Naive thymus-derived CD8-positive, alpha-beta T cell (primary cell): ENCODE measurements around the gene CAPN11. TPM values are rescaled to one million over a fixed set of nuclear protein-coding genes. Genes with fewer than 3 reads are reported as not detected.

Source experiments
- ATAC-seq, 2 donors: fragments of 150-1000 bp; cut with Tn5 transposase in 1 of 2; sonication (Bioruptor Pico), chemical (Tn5 transposase) in 1 of 2; 1 replicate in 1 of 2; 2 replicates in 1 of 2; pipeline ENCODE4 v1.10.0; 2021; ENCODE audit warnings: mild to moderate bottlenecking in 2 of 2, moderate library complexity in 2 of 2
- POLR2A ChIA-PET: fragments of 350-600 bp; sonication (Branson Sonifier 250); formaldehyde crosslinking; loops from one replicate; lab custom pipeline; 2021; ENCODE audit warnings: antibody characterized with exemption; lab: Charles Lee
- DNase-seq, 10 donors: peaks; one replicate each; pipeline versions ENCODE4 v3.0.0 to v3.0.0-alpha.2; 2020 to 2022
- H3K27ac Mint-ChIP-seq, 10 donors: one replicate each; pipeline ENCODE4 v1.8.0; 2020 to 2022; ENCODE audit warnings: mild to moderate bottlenecking in 10 of 10, mixed read lengths in 10 of 10, moderate library complexity in 4 of 10, inconsistent platforms in 1 of 10
- H3K27me3 Mint-ChIP-seq, 5 donors: one replicate each; pipeline ENCODE4 v1.8.0; 2021 to 2022; ENCODE audit warnings: mixed read lengths in 5 of 5
- H3K36me3 Mint-ChIP-seq, 3 donors: one replicate each; pipeline ENCODE4 v1.8.0; 2020 to 2022; ENCODE audit warnings: mixed read lengths in 3 of 3, mild to moderate bottlenecking in 2 of 3, inconsistent platforms in 1 of 3
- H3K4me1 Mint-ChIP-seq, 4 donors: one replicate each; pipeline ENCODE4 v1.8.0; 2021 to 2022; ENCODE audit warnings: mixed read lengths in 4 of 4
- H3K4me3 Mint-ChIP-seq, 10 donors: one replicate each; pipeline ENCODE4 v1.8.0; 2020 to 2022; ENCODE audit warnings: mild to moderate bottlenecking in 10 of 10, mixed read lengths in 10 of 10, moderate library complexity in 6 of 10, inconsistent platforms in 1 of 10
- H3K9me3 Mint-ChIP-seq, 9 donors: one replicate each; pipeline ENCODE4 v1.8.0; 2020 to 2022; ENCODE audit warnings: mixed read lengths in 9 of 9, mild to moderate bottlenecking in 3 of 9, inconsistent platforms in 1 of 9, moderate library complexity in 1 of 9
- polyA plus RNA-seq, 3 donors: library from polyadenylated mRNA; unstranded; fragments of 300-500 nt; fragmentation: Illumina TruSeq; gene quantifications; one replicate each; pipeline ENCODE4 v1.2.3, GENCODE V29; 2021
- total RNA-seq, 8 experiments: library from RNA in 2 of 8; stranded (reverse) in 2 of 8; gene quantifications; one replicate each; pipeline ENCODE4 v1.2.3 and lab custom pipeline; 2021 to 2026

The CAPN11 gene
- total and polyA plus RNA-seq, 5 experiments from 2014 or later = not detected

DNA sequence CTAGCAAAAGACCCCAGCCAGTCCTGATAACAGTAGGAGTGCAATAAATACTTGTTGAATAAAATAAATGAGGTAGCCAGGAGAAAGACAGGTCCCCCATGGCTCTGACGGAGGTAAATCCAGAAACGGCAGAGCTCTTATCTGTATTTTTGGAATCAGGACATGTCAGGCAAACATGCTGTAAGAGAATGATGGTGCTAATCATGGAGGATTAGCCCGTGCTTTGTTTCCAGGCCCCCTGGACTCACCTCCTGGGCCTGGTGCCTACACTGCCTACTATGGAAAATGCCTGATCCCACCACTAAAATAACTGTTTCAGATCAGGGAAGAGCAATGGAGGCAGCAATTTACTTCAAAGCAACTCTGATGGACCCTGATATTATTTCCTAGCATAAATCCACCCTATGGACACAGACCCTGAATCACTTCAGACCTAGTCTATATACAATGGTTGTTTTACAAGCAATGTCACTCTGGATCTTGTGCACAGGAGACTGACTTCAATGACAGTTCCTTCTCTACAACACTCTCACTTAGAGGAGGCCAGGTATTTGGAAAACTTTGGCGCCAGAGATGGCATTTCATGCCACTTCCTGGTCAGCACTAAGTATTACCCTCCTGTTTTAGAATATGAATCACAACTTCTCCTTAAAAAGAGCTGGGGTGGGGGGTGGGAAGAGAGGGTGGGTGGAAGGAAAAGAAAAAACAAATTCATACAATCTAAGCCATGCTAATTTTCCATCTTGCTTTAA, 37.8 kb upstream of the CAPN11 start:
- Mint-ChIP-seq H3K4me3 (peak overlapping the region in 1 of 10 donors; percentile 48), H3K27me3 (no peaks in the 10 kb centered on the region), H3K27ac (peak overlapping the region in 4 of 10 donors; percentile 4 to 74 (median 22)), H3K36me3 (peaks cover 0 to 8% (median 0%) of the 10 kb centered on the region in 3 donors), H3K4me1 (peaks cover 41 to 88% (median 77%) of the 10 kb centered on the region in 4 donors), H3K9me3 (no peaks in the 10 kb centered on the region)
- no peak for DNase-seq
- no peak for ATAC-seq
- POLR2A ChIA-PET = no interaction called here

DNA sequence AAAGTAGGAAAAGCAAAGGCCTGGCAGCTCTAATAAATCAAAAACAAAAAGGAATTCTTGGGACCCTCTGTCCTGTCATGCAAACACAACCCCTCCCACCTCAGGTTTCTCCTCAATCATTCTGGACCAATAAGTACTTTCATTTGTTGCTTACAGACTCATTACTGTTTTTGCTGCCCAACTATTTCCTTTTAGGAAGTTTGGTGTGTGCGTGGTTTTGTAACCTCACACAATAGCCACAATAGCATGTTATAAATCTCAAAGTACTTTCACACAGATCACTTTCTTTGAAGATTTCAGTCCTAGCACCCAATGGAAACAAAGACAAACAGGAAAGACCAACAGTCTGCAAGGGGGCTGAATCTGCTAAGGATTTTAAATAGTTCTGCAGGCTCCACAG, 35.8 kb upstream of the CAPN11 start:
- Mint-ChIP-seq H3K9me3 (no peaks in the 10 kb centered on the region), H3K4me1 (peaks cover 41 to 81% (median 70%) of the 10 kb centered on the region in 4 donors), H3K36me3 (peaks cover 0 to 5% (median 0%) of the 10 kb centered on the region in 3 donors), H3K27ac (peak overlapping the region in 9 of 10 donors; percentile 30 to 95 (median 76)), H3K27me3 (no peaks in the 10 kb centered on the region), H3K4me3 (peak overlapping the region; percentile 23 to 77 (median 58))
- POLR2A ChIA-PET = no interaction called here
- DNase-seq (peak in 3 of 10 donors; percentile 33 to 47 (median 39)), ATAC-seq (peak in 1 of 2 donors; percentile 11)

DNA sequence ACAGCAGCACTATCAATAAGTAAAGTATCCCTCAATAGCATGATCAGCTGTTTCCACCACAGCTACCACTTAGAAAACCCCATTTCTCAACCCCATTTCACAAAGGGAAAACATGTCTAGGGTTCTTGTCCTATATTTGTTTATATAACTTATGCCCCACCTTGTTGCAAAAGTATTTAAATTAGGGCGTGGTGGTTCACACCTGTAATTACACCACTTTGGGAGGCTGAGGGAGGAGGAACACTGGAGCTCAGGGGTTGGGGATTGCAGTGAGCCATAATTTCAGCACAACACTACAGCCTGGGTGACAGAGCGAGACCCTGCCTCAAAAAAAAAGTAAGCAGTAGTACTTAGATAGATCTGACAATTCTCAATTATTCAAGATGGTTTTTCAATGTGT, 35.1 kb upstream of the CAPN11 start:
- Mint-ChIP-seq H3K4me3 (peak overlapping the region in 9 of 10 donors; percentile 36 to 77 (median 64)), H3K9me3 (no peaks in the 10 kb centered on the region), H3K4me1 (peaks cover 43 to 76% (median 69%) of the 10 kb centered on the region in 4 donors), H3K27ac (peak overlapping the region in 9 of 10 donors; percentile 30 to 95 (median 76)), H3K27me3 (no peaks in the 10 kb centered on the region), H3K36me3 (peaks cover 0 to 5% (median 0%) of the 10 kb centered on the region in 3 donors)
- POLR2A ChIA-PET = no interaction called here
- ATAC-seq = no peak
- DNase-seq = no peak

DNA sequence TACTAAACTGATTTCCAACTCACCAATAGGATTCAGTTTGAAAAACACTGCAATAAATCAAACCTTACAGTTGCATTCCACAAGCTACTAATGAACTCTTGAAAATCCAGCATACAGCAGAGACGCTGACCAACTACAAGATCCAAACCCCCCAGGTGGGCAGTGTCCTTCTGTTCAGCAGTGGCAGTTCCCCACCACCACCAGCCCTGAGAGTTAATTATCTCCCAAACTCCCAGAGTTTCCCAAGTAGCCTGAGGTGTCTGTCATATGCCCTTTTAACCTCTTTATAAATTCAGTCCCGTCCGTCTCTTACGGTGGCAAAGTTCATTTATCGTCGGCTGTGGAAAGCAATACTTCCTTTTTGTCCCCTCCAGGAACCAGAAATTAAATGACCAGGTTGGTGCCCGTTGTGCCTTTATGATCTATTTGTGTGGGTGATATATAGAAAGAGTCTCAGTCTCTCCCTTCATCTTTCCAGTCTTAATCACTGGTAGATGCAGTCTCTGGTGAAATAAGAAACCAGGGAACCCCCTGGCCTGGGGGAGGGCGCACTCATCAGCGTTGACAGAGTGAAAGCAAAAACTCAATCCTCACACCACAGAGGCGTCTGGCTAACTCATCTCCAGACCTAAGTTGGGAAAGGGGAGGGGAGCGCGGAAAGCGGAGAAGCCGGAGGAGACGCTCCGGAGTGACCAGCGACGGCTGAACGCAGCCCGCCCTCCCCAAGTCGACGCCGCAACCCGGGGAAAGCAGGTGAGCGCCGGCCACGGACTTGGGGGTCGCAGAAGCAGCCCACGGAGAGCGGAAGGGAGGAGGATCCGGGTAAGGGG, 32.1 kb upstream of the CAPN11 start:
- Mint-ChIP-seq H3K27me3 (no peaks in the 10 kb centered on the region), H3K4me3 (peak overlapping the region; percentile 90 to 99 (median 96)), H3K36me3 (peaks cover 0 to 5% (median 0%) of the 10 kb centered on the region in 3 donors), H3K4me1 (peaks cover 35 to 64% (median 58%) of the 10 kb centered on the region in 4 donors), H3K9me3 (no peaks in the 10 kb centered on the region), H3K27ac (peak overlapping the region; percentile 88 to 98 (median 96))
- POLR2A ChIA-PET = no interaction called here
- DNase-seq = peak; percentile 32 to 73 (median 53)
- peak; percentile 55 to 71 for ATAC-seq

DNA sequence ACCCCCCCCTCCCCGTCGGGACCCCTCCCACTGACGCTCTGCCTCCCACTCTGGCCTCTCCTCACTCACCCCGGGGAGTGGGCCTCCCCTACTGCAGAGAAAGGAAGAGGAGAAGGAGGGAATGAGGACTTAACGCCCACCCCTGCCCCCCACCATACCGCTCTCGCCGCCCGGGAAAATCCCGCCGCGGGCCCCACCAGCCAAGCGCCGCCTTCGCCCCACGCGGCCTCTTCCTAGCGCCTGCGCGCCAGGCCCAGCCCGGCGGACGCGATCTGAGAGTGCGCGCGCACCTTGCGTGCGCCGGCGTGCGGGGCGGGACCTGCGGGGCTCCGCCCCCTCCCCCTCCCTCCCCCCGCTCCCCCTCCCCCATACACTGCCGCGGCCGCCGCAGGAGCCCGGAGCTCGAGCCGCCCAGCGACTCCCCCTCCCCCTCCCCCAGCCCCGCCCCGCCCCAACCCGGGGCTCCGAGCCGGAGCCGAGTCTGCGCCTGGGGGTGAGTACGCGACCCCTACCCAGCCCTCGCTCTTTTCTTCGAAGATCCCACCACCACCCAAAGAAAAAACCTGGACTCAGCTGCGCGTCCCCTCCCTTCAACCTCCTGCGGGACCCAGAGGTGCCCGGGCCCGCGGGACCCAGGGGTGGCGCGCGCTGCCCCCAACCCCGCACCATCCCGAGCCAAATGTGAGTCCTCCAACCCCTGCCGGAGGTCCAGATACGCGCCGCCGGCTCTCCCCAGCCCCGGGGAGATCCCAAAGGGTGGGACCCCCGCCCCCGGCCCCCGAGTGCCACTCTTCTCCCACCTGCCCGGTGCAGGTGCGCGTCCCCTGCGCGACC, 31.2 kb upstream of the CAPN11 start, which contains the start of the genes MRPL14 and TMEM63B:
MRPL14 (minus strand) TSS at position 267 of the 834 bp plus-strand sequence. CDS start 10,841 bp downstream, outside the sequence.
TMEM63B (plus strand) TSS at position 369 of the 834 bp plus-strand sequence. CDS start 7,031 bp downstream, outside the sequence.
- Mint-ChIP-seq H3K4me1 (peaks cover 42 to 70% (median 56%) of the 10 kb centered on the region in 4 donors), H3K4me3 (peak within 1 kb of the TSS; percentile 90 to 99 (median 96)), H3K27ac (peak within 1 kb of the TSS; percentile 88 to 98 (median 96)), H3K36me3 (peaks cover 0 to 5% (median 0%) of the 10 kb centered on the region in 3 donors), H3K27me3 (no peaks in the 10 kb centered on the region), H3K9me3 (no peaks in the 10 kb centered on the region)
- DNase-seq = peak; percentile 83 to 95 (median 90)
- POLR2A ChIA-PET = interaction anchor here (1.4 kb wide), 1 partner anchor 120 kb away, joined by 6 read pairs; the partner anchor contains the start of gene HSP90AB1
- ATAC-seq = peak; percentile 89

DNA sequence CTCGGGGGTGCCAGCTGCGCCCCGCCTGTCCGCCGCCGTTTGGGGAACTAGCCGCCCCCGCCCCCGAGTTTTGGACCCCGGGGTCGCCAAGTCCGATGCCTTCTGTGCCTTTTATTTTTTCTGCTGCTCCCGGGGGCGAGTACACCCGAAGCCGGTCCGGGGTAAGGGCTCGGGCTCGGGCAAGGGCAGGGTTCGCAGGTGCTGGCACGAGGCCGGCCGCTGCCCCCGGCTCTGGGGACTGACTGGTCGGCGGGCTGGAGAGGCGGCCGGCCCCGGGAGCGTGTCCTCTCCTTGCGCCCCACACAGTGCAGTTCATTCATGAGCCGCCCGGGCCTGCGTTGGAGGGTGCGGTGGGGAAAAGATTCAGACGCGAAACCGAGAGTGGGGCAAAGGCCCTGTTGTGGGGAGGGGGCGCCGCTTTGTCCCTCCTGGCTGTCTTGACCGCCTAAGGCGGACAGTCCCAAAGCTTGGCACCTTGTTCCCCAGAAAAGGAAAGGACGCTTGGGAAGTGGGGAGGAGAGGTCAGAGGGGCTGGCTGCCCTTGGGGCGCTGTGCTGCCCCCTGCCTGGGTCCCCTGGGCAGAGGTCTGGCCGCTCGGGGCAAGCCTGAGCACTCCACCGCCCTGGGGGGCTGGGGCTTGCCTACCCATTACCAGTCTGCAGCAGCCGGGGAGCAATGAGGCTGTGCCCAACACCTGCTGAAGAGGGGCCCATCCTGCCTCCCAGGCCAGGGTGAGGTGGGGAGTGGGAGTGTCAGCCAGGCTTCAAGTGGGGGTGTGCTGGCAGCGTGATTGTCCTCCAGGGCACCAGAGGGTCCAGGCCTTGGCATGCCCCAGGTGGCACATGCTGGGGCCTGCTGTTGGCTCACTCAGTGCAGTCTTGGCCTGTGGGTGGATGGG, 30.4 kb upstream of the CAPN11 start:
- Mint-ChIP-seq H3K4me3 (peak overlapping the region; percentile 61 to 99 (median 78)), H3K9me3 (no peaks in the 10 kb centered on the region)
- POLR2A ChIA-PET = interaction anchor here (1.4 kb wide), 1 partner anchor 119 kb away, joined by 6 read pairs; the partner anchor contains the start of gene HSP90AB1

DNA sequence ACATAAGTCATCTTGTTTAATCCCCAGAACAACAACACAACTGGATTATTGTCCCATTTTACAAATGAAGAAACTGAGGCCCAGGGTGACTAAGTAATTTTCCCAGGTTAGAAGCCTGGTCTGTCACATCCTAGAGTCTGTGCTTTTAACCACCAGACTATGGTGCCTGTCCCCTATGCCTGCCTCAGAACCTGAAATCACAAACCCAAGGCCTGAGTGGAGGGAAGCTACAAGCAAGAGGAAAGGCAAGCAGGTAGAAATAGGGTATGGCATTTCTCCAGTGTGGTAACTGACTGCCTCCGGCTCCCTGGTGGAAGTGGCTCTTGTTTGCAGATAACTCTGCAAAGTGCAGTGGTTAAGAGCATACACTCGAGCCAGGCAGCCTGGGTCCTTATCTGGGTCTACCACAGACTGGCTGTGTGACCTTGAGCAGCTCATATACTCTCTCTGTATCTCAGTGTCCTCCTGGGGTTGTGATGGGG, 28.7 kb upstream of the CAPN11 start:
- peak overlapping the region in 2 of 10 donors; percentile 43 to 79 for H3K27ac Mint-ChIP-seq
- no peak for ATAC-seq
- POLR2A ChIA-PET = interaction anchor here (0.7 to 0.9 kb wide), 3 partner anchors 111 to 124 kb away, joined by 3 read pairs; partner anchors contain the start of gene HSP90AB1
- peak overlapping the region in 8 of 10 donors; percentile 53 to 99 (median 76) for H3K4me3 Mint-ChIP-seq
- H3K4me1 Mint-ChIP-seq = peaks cover 28 to 59% (median 37%) of the 10 kb centered on the region in 4 donors
- H3K27me3 Mint-ChIP-seq = no peaks in the 10 kb centered on the region
- H3K9me3 Mint-ChIP-seq = no peaks in the 10 kb centered on the region
- no peak for DNase-seq
- H3K36me3 Mint-ChIP-seq = peaks cover 0 to 2% (median 0%) of the 10 kb centered on the region in 3 donors

More for the DNA sequence above, 30.4 kb upstream of the CAPN11 start:
- no peaks in the 10 kb centered on the region for H3K27me3 Mint-ChIP-seq
- peaks cover 0 to 5% (median 0%) of the 10 kb centered on the region in 3 donors for H3K36me3 Mint-ChIP-seq
- ATAC-seq (no peak), DNase-seq (peak in 3 of 10 donors; percentile 17 to 62 (median 18))
- peak overlapping the region in 9 of 10 donors; percentile 29 to 87 (median 67) for H3K27ac Mint-ChIP-seq
- H3K4me1 Mint-ChIP-seq = peaks cover 38 to 67% (median 50%) of the 10 kb centered on the region in 4 donors

DNA sequence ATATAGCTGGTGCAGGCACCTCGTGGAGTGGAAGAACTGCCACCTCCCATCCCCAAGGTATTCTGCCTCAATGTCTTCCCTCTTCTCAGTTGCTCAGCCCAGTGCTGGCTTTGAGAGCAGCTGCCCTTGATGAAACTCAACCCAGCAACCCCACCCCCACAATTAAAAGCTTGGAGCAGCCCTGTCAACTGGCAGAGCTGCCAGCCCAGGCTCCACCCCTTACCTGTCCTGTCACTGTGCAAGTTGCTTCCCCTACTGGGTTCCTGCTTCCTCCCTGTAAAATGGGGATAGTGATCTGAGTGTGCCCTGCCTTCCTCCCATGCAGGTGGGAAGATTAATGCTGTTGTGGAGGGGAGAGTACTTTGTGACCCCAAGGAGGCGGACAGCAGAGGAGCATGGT, 26.7 kb upstream of the CAPN11 start:
- POLR2A ChIA-PET = interaction anchor here (0.6 to 1.3 kb wide), 2 partner anchors 298 to 502 kb away, joined by 4 read pairs; no protein-coding TSS in a partner anchor
- no peaks in the 10 kb centered on the region for H3K9me3 Mint-ChIP-seq
- H3K27me3 Mint-ChIP-seq = no peaks in the 10 kb centered on the region
- ATAC-seq = no peak
- H3K4me1 Mint-ChIP-seq = peaks cover 16 to 42% (median 23%) of the 10 kb centered on the region in 4 donors
- H3K27ac Mint-ChIP-seq = peak overlapping the region in 5 of 10 donors; percentile 8 to 82 (median 53)
- DNase-seq = peak in 1 of 10 donors; percentile 30
- no peak overlapping the region for H3K4me3 Mint-ChIP-seq
- H3K36me3 Mint-ChIP-seq = peaks cover 0 to 7% (median under 1%) of the 10 kb centered on the region in 3 donors

DNA sequence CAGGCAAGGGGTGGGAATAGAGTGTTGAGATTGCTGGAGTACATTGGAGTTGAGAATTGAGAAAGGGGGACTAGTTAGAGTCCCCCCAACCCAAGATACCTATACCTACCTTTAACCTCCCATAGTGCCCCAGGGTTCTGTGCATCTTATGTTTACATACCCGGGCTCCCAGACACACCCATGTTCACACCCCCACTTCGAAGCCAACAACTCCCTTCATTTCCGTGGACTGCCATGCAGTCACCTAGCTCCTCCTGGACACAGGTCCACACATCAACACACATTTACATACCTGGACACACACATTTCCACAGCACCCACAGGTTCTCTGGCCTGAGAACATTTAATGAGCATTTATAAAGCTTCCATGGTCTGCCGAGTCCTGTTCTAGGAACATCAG, 26.1 kb upstream of the CAPN11 start:
- Mint-ChIP-seq H3K4me1 (peaks cover 16 to 42% (median 23%) of the 10 kb centered on the region in 4 donors), H3K27me3 (no peaks in the 10 kb centered on the region), H3K4me3 (no peak overlapping the region), H3K27ac (peak overlapping the region in 4 of 10 donors; percentile 21 to 73 (median 32)), H3K36me3 (peaks cover 0 to 7% (median 3%) of the 10 kb centered on the region in 3 donors), H3K9me3 (no peaks in the 10 kb centered on the region)
- POLR2A ChIA-PET = interaction anchor here (1.3 kb wide), 1 partner anchor 503 kb away, joined by 4 read pairs; no protein-coding TSS in a partner anchor
- DNase-seq (no peak), ATAC-seq (no peak)
